ENCODE measurements around the gene DAZAP1.
"Not testable (repeated sequence)": the region's sequence is repeated elsewhere in the genome, so short reads cannot be mapped to it uniquely, and the experiment has no call there.

DAZAP1 gene

GRCh38 chr19:1411255-1412191, 4.1 kb downstream of the DAZAP1 start:
- no peak for DNase-seq

- DNase-seq, result no peak
These were observed 5.0 kb downstream of the DAZAP1 start for GRCh38 chr19:1412323-1412923.

GRCh38 chr19:1412995-1413800, 5.8 kb downstream of the DAZAP1 start:
- DNase-seq, result no peak

- DNase-seq, result no peak
These were observed 8.8 kb downstream of the DAZAP1 start for GRCh38 chr19:1416014-1416841.

GRCh38 chr19:1417145-1417544, 9.8 kb downstream of the DAZAP1 start:
- DNase-seq, result no peak

GRCh38 chr19:1417681-1418495, 10.5 kb downstream of the DAZAP1 start:
- no peak for DNase-seq

DNA sequence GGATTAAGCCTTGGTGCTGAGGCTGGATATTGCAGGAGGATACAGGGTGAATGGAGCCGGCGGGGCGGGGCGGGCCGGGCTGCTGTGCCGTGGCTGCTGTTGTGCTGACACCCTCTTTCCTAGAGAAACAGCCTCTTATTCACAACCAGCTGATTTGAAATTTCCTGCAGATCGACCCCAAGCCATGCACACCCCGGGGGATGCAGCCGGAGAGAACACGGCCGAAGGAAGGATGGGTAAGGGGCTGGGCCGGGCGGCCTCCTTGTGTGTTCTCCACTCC, 11.1 kb downstream of the DAZAP1 start:
- DNase-seq, result no peak

DNA sequence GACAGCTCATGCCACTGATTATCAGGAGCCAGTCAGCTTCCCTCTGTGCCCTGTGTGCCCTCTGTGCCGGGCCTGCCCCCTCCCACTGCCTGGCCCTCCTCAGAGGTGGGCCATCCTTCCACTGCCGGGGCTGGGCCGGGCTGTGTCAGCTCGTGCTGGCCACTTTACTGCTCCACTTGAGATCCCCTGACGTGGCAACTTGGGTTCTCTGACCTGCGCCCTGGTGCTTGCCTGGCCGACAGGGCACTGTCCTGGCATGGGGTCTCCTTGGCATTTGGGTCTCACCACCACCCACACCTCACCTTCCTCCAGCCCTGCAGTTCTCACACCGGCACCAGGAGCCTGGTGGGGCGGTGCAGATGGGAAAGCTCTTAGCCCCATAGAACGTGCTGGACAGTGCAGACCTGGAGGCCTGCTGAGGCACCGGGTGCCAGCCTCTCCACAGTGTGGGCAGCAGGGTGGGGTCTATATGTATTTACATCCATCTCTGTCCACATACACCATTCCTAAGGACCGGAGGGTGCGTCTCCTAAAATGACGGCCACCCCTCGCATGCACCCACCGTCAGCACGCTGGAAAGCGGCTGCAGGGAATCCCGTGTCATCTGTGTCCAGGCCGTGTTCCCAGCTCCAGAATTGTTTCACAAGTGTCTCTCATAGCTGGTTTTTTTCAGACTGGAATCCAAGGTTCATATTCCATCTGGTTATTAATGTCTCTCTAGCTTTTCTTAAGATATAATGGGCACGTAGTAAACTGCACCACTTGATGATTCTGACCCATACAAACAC, 11.8 kb downstream of the DAZAP1 start:
- no peak for DNase-seq

DNA sequence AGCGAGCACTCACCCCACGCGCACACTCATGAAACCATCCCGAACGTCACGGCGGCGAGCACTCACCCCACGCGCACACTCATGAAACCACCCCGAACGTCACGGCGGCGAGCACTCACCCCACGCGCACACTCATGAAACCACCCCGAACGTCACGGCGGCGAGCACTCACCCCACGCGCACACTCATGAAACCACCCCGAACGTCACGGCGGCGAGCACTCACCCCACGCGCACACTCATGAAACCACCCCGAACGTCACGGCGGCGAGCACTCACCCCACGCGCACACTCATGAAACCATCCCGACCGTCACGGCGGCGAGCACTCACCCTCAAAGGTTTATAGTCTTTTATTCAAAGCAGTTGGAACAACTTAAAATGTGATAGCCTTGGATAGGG, 12.7 kb downstream of the DAZAP1 start:
- DNase-seq, result not testable (repeated sequence)

DNA sequence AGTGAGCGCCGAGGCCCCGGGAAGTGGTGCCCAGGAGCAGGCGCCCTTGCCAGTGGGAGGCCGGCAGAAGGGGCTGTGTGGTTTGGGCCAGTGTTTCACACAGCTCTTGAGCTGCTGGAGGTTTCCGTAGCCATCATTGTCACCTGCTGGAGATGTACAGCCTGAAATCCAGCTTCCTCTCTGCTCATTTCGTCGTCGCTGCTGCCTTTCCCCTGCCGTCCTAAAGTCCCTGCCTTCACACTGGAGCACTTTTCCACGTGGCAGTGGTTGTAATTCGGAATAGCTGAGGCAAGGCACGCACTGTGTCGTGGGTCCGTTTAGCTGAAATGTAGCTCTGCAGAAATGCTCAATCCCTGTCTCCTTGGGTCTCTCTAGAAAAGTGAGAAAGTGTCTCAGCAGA, 13.2 kb downstream of the DAZAP1 start:
- no peak for DNase-seq

DNA sequence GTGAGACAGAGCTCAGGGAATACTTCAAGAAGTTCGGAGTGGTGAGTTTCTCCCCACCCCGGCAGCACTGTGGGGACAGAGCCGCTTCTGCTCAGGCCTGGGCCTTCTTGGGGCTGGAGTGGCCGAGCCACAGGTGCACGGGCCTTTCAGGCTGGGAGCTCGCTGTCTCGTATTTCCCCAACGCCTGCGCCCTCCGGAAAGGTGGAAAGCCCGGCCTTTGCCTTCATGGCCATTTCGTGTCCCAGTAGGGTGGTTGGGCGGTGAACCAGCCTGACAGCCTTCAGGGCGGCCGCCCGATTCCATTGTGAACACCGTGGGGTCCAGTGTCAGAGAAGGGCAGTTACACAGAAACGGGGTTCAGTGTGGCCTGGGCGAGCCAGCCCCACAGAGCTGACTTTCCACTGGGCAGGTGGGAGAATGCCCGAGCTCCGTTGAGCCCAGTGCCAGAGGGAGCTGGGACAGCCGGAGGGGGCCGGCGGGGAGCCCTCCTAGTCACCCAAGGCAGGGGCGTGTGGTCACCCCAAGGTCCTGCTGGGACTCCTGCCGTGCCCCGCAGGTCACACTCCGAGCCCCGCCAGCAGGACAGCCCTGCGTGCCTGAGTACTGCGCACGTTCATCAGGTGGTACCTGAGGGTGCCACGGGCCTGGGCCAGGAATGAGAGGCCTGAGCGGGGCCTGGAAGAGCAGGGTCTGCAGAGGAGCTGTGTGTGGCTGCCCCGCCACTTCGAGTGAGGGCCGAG, 14.0 kb downstream of the DAZAP1 start:
- DNase-seq, result no peak

GRCh38 chr19:1421958-1422305, 14.5 kb downstream of the DAZAP1 start:
- DNase-seq, result no peak

DNA sequence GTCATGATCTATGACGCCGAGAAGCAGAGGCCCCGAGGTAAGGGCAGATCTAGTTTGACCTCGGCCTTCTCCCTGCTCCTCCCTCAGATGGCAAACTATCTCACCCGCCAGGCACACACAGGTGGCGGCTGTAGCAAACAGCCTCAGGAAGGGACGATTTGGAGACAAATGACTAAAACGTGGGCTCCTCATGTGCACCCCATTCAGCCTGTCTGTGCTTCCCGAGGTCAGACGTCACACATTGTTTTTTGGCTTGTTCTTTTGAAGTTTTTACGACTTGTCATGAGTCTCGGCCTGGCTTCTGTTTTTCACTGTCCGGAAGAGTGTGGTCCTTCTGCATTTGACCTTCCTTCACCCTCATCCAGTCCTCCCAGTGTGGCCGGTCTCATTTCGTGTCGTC, 15.0 kb downstream of the DAZAP1 start:
- DNase-seq, result no peak

DNA sequence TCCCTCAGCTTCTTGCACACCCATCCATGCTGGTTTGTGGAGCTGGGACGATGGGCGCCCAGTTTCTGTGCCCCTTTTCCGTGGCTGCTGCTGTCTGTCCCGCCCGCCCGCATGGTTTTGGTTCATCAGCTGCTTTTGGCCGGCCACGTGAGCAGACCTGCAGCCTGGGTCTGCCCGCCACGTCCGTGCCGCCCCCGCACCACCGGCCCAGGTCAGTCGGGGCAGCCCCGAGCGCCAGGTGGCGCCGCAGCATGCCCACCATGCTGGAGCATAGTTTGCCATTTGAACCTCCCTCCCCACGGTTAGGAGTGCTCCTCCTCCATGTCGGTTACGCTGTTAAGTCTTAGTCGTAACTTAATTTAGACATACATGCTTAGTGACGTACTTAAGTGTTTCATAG, 15.6 kb downstream of the DAZAP1 start:
- no peak for DNase-seq

DNA sequence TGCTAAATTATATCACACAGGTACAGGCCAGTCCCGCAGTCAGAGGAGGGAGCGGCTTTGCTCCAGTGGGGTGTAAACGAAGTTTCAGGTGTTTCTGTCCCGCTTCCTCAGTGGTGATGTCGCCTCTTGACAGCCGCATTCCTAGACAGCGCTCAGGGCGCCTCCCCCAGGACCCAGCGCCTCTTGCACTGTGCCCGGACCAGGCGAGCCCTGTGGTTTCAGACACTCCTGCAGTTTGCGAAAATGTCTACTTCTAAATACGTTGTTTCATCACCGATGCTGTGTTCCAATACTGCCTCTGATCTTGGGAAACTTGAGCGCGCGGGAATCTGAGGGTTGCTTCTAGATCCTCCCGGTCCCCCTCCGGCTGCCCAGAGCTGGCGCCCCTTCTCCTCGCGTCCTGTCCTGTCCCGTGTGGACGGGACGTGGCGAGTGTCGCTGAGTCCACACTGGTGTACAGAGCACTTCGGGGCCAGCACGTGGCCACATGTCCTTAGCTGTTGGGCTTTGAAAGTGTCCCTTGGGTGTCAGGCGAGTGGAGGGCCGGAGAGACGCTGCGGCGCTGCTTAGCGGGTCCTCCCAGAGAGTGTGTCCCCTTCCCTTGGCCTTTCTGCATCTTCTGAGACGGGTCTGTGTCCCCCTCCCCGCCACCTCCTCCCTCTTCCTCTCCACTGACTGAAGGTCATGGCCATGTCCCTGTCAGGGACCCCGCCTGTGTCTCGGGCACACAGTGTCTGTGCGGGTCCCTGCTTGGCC, 16.2 kb downstream of the DAZAP1 start:
- DNase-seq, result no peak

DNA sequence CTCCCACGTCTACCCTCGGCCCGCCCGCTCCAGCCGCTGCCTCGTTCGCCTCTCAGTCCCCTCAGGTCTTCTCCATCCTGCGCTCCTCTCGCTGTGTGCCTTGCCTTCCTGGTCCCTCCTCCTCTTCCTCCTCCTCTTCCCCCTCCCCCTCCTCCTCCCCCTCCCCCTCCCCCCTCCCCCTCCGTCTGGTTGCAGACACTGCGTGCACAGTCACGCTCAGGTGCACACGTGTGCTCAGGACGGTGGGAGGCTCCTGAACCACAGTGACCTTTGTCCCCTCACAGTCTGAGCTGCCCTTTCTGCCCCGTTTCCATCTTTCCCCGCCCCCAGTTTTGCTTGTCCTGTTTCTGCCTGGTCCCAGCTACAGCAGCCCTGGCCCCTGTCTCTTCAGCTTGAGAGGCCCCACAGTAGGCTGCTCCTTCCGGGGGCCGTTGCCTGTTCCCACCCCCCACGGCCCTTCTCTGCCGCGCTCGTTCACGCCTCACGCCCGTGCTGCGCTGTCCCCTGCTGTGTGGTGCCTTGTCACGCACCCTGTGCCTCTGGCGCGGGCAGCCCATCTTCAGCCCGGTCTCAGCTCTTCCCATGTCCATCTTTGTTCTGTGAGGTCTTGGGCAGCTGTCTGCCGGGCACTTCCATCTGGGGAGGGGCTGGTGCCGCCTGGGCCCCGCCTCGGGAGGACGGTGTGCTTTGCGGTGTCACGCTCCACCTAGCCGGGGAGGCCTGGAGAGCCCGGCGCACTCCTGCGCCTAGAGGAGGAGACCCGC, 17.0 kb downstream of the DAZAP1 start:
- no peak for DNase-seq

- DNase-seq, result no peak
These were observed 17.9 kb downstream of the DAZAP1 start for GRCh38 chr19:1425102-1425837.

GRCh38 chr19:1425902-1426301, 18.5 kb downstream of the DAZAP1 start:
- DNase-seq, result no peak

Data from activated T-cell treated with anti-CD3 and anti-CD28 coated beads for 4 hours (primary cell).